Endometrial microvascular endothelial cells (primary cell): Measurements from ENCODE around the gene GOLGA3. TPM values are rescaled to one million over a fixed set of nuclear protein-coding genes. Genes with fewer than 3 reads are reported as not detected.

Experiments used
- in situ Hi-C: cut with HindIII; loops from 2 replicates; pipeline ENCODE4 v1.10.0; 2017; ENCODE audit warnings: low sequenced_read_pairs, low pct_unique_long_range_greater_than_20kb; ENCODE audit errors: inconsistent ontology term
- total RNA-seq: library from RNA; depleted of rRNA; stranded (reverse); fragments of >200 nt; gene quantifications from one replicate; pipeline ENCODE4 v1.2.3, GENCODE V29; 2015; ENCODE audit errors: inconsistent ontology term

Gene GOLGA3
- total RNA-seq, 1 donor from 2014 or later: 46.2 TPM

DNA sequence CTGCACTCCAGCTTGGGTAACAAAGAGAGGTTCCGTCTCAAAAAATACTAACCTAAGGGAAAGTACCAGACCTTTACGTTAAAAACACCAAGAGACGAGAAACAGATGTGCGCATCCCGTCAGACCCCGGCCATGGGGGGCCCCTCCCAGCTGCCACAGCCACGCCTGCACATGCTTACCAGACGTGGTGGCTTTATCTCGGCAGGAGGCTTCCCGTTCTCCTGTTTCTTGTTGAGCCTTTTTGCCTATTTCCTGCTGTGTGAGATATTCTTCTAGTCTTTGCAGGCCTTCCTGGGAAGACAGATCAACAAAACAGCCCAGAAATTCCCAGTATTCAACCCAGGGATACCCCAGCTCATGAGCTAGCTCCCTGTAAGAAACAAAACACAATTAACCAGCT, 94.5 kb downstream of the GOLGA3 start:
- in situ Hi-C loops: no loop called here

DNA sequence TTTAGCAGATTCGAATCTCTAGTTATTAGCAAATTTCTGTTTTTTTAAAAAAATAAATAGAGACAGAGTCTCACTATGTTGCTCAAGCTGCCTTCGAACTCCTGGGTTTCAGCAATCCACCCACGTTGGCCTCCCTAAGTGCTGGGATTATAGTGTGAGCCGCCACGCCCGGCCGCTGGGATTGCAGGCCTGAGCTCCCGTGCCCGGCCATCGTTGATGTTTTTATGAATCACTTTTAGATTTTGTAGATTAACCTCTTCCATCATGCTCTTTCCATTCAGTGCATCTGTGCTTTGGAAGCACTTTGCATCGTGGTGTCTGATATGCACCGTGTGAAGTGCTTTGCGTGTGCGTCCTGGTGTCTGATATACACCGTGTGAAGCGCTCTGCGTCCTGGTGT, 97.1 kb downstream of the GOLGA3 start:
- in situ Hi-C loops: no loop called here

DNA sequence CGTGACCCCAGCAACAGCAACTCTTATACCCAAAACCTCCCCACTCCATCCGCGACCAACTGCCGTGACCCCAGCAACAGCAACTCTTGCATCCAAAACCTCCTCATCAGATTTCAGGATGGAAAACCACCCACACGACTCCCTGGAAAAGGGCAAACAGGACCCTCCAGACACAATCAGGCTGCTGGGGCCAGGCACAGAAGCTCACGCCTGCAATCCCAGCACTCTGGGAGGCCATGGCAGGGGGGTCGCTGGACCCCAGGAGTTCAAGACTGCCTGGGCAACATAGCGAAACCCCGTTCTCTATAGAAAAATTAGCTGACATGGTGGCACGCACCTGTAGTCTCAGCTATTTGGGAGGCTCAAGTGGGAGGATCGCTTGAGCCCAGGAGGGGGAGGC, 98.3 kb downstream of the GOLGA3 start:
- in situ Hi-C loops: no loop called here

DNA sequence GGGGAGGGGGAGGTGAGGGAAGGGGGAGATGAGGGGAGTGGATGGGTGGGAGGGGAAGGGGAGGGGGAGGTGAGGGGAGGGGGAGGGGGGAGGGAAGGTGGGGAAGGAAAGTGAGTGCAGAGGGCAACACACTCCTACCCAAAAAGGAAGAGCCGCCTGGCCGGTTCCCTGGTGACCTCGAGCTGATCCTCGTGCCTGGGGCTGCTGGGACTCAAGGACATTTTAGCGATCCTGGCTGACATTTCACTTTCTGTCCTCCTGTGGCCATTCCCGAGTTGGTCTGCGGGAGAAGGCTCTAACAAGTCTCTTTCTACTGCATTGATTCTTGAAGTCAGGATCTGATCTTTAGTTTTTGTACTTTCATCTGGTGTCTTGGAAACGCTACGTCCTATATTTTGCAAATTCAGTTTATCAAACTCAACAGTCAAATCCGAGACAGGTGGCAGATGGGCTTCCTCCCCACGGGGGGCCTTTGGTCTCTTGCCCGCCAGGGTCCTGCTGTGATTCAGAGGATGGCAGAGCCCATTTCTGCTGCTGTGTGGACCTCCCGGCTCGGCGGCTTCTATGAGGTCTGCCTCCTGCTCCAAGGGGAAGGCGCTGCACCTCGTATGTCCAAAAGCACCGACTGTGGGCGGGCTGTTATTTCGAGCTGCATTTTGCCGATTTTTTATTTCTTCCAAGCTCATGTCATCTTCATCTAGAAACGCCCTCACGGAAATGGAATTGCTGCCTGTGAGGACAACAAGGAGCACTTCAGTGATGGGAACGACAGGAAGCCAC, 98.9 kb downstream of the GOLGA3 start:
- in situ Hi-C loops: no loop called here

DNA sequence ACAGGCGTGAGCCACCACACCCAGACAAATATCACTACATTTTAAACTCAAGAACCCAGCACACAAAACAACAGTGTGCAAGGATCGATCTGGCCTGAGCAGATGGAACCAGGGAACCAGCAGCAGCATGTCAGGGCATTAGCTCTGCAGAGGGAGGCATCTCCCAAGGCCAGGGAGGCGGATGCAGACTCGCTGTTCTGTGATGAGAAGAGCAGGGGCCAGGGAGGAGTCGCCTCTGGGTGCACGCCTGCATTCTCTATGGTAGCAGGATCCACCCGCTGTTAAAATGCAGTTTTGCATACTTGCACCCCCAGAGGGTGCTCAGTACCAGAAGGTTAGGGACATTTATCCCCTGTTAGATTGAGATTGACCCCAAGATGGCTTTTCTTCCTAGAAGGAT, 100.2 kb downstream of the GOLGA3 start:
- in situ Hi-C loops: no loop called here

DNA sequence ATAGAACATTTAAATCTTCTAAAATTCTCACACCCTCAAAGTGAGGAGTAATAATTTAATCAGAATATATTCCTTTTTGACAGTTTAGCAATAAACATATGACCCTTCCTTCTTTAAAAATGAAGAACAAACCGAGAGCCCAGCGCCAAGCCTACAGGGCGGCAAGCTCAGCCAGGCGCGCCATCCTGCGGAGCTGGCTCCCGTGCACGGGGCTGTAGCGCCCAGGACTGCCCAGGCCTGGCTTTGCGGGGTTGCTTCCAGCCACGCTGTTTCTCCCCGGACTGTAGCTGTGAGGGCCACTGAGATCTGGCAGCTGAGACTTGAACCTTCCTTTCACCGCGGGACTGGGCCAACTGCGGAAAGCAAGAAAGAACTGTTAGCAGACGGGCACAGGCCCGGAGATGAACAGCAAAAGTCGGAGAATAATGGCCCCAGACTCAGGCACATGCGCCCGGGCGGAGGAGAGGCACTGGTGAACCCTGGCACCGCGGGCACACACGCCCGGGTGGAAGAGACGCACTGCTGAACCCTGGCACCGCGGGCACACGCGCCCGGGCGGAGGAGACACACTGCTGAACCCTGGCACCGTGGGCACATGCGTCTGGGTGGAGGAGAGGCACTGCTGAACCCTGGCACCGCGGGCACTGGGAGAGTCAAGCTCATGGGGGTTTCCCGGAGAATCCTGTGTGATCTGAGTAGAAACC, 101.4 kb downstream of the GOLGA3 start:
- in situ Hi-C loops: no loop called here

DNA sequence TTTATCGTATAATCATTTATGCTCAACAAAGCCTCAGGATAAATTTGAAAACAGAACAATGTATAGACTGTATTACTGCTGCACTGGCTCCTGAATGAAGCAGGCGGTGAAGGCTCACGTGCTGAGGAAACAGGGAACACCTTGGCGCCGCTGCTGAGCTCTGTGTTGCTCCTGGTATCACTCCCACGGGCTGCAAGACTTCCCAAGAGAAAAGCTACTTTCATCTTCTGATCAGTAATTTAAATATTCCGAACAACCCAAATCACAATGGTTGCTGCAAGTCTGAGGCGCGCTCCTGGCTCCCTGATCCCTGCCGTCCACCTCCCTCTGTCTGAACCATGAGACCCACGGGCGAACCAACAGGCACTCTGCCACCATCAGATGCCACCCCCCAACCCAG, 102.3 kb downstream of the GOLGA3 start:
- in situ Hi-C loops: no loop called here

DNA sequence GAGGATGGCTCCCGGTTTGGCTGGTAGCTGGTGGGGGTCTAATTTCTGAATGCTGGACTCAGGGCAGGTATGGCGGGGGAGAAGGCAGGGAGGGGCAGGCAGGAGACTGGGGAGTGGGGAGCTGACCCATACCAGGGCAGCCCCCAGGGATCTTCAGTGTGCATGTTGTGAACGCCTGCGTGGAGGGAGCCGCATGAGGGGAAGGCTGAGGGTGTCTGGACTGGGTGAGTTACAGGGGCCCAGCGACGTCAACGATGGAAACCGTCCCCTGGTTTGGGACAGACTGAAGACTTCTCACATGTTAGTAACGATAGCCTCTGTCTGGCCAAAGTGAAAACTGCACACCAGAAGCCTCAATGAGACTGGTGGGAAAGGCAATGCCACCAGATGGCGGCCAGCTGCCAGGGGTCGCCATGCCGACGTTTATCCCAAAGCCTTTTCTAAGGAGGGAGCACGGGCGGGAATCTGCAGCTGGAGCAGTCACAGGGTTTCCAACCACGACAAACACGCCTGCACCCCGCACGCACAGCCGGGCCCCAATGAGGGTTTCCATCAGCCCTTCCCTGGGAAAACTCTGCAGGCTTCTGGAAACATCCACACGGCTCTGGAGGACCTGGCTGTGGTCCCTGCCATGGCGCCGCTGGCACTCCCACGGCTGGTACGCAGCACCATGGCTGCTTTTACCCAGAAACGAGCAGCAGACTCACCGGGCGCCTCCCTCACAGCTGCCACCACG, 104.0 kb downstream of the GOLGA3 start:
- in situ Hi-C loops: no loop called here

DNA sequence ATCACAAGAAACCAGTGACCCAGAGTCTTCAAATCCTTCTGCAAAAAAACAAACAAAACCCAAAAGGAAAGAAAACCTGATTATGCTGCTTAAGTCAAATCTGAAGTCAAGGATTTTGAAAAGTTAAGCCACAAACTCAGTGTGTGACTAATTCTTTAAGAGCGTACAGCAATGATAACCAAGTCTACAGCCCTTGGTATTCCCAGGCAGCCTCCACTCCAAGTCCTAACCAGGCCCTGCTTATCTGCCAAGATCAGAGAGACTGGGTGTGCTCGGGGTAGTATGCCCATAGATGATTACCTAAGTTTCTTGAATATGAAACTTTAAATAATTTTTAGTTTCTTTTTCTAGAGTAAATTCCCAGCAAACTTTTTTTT, 104.9 kb downstream of the GOLGA3 start:
- in situ Hi-C loops: no loop called here

DNA sequence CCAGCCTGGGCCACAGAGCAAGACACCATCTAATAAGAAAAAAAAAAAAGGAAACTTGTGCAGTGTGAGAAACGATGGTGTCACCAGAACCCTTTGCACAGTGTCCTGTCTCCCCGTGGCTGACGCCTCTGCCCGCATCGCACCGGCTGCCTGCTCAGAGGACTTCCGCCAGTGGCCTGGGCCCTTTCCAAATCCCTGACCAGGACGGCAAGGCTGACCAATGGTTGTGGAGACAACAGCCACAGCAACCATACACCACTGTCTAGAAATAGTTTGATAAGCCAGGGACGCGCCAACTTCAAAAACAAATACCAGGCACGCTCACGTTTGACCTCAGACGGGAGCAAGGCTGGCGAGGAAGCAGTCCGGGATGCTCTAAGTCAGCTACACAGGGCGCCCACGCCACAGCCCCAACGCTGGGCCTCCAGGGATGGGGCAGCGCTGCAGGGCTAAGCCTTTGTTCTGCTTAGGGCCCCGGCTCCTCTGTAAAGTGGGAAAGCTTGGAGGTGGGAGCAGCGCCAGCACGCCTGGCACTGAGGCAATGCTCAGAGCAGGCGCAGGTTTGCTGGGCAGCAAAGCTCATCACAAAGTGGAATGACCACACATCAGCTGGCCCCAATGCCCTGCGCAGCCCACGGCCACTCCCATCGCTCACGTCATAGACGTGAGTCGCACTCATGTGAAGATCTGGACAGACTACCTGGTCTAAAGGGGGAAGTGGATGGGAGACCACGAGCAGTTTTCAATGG, 105.5 kb downstream of the GOLGA3 start:
- in situ Hi-C loops: no loop called here

DNA sequence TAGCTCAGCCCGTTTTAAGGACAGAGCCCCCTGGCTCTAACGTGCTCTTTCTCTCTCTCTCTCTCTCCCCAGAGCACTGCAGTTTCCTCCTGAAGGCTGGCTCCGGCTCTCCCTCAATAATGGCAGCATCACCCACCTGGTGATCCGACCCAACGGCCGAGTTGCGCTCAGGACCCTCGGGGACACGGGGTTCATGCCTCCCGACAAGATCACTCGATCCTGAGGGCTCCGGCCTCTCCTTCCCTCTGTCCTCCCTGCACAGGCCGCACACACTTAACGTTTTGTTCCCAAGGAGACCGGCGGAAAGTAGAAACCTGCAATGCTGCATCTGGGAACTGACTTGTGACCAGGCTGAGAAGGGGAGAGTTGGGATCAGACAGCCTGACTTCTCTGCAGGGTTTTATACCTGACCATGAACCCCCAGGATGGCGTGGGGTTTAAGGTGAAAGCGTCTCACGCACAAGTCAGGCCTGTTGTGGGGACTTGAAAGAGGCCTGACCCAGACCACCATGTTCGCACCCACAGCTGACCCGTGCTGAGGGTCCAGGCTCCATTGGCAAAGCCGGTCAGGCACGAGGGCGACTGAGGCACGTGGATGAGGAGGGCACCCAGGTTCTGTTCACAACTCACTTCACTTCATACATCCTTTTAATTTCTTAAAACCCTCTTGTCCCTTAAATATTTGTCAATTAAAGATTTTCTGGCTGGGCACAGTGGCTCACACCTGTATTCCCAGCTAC, 107.9 kb downstream of the GOLGA3 start:
- in situ Hi-C loops: no loop called here

DNA sequence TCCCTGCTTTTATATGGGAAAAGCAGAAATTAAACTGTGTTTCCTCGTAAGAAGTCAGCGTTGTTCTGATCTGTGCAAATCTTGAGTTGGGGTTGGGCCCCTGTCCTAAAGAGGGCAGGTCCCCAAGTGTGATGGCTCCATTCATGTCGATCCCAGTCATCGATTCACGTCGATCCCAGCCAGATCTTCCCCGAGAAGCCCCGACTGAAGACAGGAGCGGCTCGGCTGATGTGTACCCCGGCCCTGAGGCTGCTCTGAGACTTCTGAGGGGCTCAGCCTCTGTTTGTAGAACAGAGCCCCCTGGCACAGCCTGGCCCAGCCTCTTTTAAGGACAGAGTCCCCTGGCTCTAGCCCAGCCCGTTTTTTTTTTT, 108.7 kb downstream of the GOLGA3 start:
- in situ Hi-C loops: no loop called here

DNA sequence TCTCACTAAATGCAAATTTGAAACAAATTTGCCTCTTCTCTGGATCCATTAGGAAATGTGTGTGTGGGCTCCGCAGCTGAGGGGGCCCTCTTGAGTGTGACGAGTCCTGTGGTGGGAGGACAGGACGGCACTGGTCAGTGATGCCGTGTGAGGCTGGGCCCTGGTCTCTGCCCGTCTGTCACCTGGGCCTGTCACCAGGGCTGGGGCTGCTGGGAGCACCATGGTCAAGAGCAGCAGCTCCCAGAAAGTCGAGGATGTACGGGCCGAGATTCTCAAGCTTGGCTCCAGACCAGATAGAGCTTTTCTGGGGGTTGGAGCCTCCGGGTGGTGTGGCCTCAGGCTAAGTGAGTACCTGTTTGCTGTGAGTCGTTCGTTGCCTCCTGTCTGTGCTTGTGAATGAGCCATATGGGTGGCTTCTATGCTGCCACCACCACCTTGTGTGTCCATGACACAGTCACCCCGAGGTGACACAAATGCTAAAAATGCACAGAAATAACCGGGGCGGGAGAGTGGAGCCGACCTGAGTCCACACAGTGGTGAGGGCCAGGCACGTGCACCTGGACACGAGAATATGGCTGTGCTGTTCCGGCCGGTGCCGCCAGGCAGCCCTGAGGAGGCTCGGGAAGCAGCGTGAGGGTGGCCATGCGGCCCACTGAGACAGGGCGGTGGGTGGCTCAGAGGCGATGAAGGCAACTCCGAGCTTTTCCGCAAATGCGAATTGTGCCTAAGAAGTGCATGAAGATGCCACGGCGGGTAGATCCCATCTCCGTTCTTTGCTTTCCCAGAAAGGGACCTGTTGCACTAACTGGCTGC, 109.3 kb downstream of the GOLGA3 start:
- in situ Hi-C loops: no loop called here

Other genes starting within 250 kb of the GOLGA3 start
- gene LRCOL1, start 218.3 kb downstream of the GOLGA3 start, total RNA-seq: not detected
- gene P2RX2, start 210.1 kb downstream of the GOLGA3 start, total RNA-seq: not detected
- 59.4 TPM for gene POLE, start 141.5 kb downstream of the GOLGA3 start, total RNA-seq
- 31.8 TPM for gene PXMP2, start 141.3 kb downstream of the GOLGA3 start, total RNA-seq
- 59.4 TPM for gene PGAM5, start 118.0 kb downstream of the GOLGA3 start, total RNA-seq
- 70.0 TPM for gene ANKLE2, start 67.0 kb downstream of the GOLGA3 start, total RNA-seq
- 31.5 TPM for gene CHFR, start 58.7 kb upstream of the GOLGA3 start, total RNA-seq
- 2.4 TPM for gene ZNF605, start 127.4 kb upstream of the GOLGA3 start, total RNA-seq
- 9.6 TPM for gene ZNF26, start 157.5 kb upstream of the GOLGA3 start, total RNA-seq
- 11.2 TPM for gene ZNF84, start 208.6 kb upstream of the GOLGA3 start, total RNA-seq